ENCODE results near the gene IGF2BP2. TPM values are rescaled to one million over a fixed set of nuclear protein-coding genes. Genes with fewer than 3 reads are reported as not detected.

The IGF2BP2 gene
- total and polyA plus RNA-seq, 2 of the 8 experiments (the other 6 are each of a cell fraction or from before 2014, with no cell fraction given) = 7.4 to 121 TPM

GRCh38 chr3:185632996-185633395 lies 191.8 kb downstream of the IGF2BP2 start:
- Histone ChIP-seq H3K14ac (ENCODE audit: insufficient read length) (no peak overlapping the region), H2BK120ac (replicated peaks; ENCODE audit: low read depth, low read length) (no peak overlapping the region), H2BK12ac (ENCODE audit: low read depth, low read length) (no peak overlapping the region), H3K56ac (replicated peaks; ENCODE audit: insufficient read length, low read depth, low read length) (no peak overlapping the region), H4K91ac (replicated peaks; ENCODE audit: insufficient read length, low read length) (no peak overlapping the region), H3K4ac (replicated peaks; ENCODE audit: insufficient read length, low read depth, low read length) (no peak overlapping the region), H3K9me3 (ENCODE audit: insufficient read depth in 2 of 2, low read depth in 1 of 2, low read length in 1 of 2) (no peaks in the 10 kb centered on the region), H3K4me1 (replicated peaks in 1 of 4; ENCODE audit: control insufficient read depth in 3 of 4, insufficient read depth in 4 of 4, low read length in 3 of 4) (no peaks in the 10 kb centered on the region), H2AK5ac (ENCODE audit: low read depth, low read length) (no peak overlapping the region), H3K79me1 (ENCODE audit: low read depth, low read length) (no peaks in the 10 kb centered on the region; the same call in 1 of the 2 replicates), H4K5ac (ENCODE audit: insufficient read length, low read depth, low read length) (no peak overlapping the region), H3K4me2 (ENCODE audit: insufficient read depth in 1 of 2, low read depth in 2 of 2, low read length in 2 of 2) (no peak overlapping the region), H2AFZ (ENCODE audit: low read length) (no peak overlapping the region), H3K27ac (ENCODE audit: low read depth, low read length) (no peak overlapping the region), H3K27me3 (replicated peaks in 1 of 4; ENCODE audit: control insufficient read depth in 3 of 4, extremely low read depth in 1 of 4, insufficient read depth in 3 of 4, low read length in 3 of 4) (no peaks in the 10 kb centered on the region; a peak in 1 of 7 replicates), H3K23ac (ENCODE audit: insufficient read length) (no peak overlapping the region), H2BK15ac (ENCODE audit: low read length) (no peak overlapping the region), H3K79me2 (ENCODE audit: control insufficient read depth in 1 of 2, insufficient read depth in 2 of 2, low read length in 2 of 2) (no peaks in the 10 kb centered on the region), H3K23me2 (ENCODE audit: low read depth, low read length) (no peaks in the 10 kb centered on the region), H2BK5ac (ENCODE audit: low read depth, low read length) (no peak overlapping the region), H3K9ac (replicated peaks in 1 of 4; ENCODE audit: extremely low read depth in 1 of 4, low read depth in 3 of 4, low read length in 3 of 4) (no peak overlapping the region), H4K20me1 (replicated peaks in 1 of 2; ENCODE audit: control insufficient read depth in 1 of 2, insufficient read depth in 2 of 2, low read length in 2 of 2) (peaks cover 0 to 2% of the 10 kb centered on the region in 2 experiments), H3K36me3 (ENCODE audit: control insufficient read depth in 2 of 4, insufficient read depth in 4 of 4, low read length in 3 of 4) (peaks cover 12 to 36% (median 22%) of the 10 kb centered on the region in 4 experiments; a peak in 7 of 8 replicates), H4K8ac (ENCODE audit: extremely low read depth, insufficient read depth, low read length) (no peak overlapping the region), H2BK20ac (ENCODE audit: low read length) (no peak overlapping the region), H3K18ac (ENCODE audit: extremely low read depth, low read length) (no peak overlapping the region), H3K4me3 (ENCODE audit: extremely low read depth in 1 of 4, insufficient read depth in 2 of 4, low read depth in 3 of 4, low read length in 4 of 4) (no peak overlapping the region)
- no peak for FAIRE-seq
- ChIA-PET CTCF (ENCODE audit: partially characterized antibody) (interaction anchor here (1.0 to 1.8 kb wide), 3 partner anchors 10 to 274 kb away, joined by 3 to 4 read pairs (median 3); no protein-coding TSS in a partner anchor), POLR2A (ENCODE audit: partially characterized antibody) (interaction anchor here (0.7 to 2.2 kb wide), 9 partner anchors 9 to 58 kb away, joined by 3 to 8 read pairs (median 5); partner anchors contain the start of gene SENP2)
- WGBS, 2 experiments (ENCODE audit: extremely low coverage in 1 of 2, insufficient coverage in 1 of 2, insufficient read length in 1 of 2, insufficient replicate concordance in 2 of 2, low coverage in 1 of 2, low lambda C conversion rate in 2 of 2, missing lambda C conversion rate in 1 of 2) = 94% methylated on average over 4 of the region's 4 CpGs; no CpG with 5 or more reads in 1 of the 2 experiments
- no peak for TF ChIP-seq RFX5 (IDR thresholded peaks at IDR 0.05; ENCODE audit: borderline replicate concordance, low read depth, low read length)
- no peak for TF ChIP-seq SP1 (IDR thresholded peaks at IDR 0.05; ENCODE audit: low read depth, low read length)
- no peak for TF ChIP-seq GABPA (IDR thresholded peaks at IDR 0.05; ENCODE audit: borderline replicate concordance, insufficient read depth, low read length)
- TF ChIP-seq PHF8 (conservative IDR thresholded peaks at IDR 0.05; ENCODE audit: low read depth, low read length) = no peak
- TF ChIP-seq CHD1 (IDR thresholded peaks at IDR 0.05; ENCODE audit: low read depth, low read length) = no peak
- TF ChIP-seq CTCF (IDR thresholded peaks at IDR 0.05; ENCODE audit: control extremely low read depth in 1 of 3, insufficient read depth in 1 of 3, low read depth in 1 of 3, low read length in 3 of 3) = no peak
- no peak for TF ChIP-seq MAFK (IDR thresholded peaks at IDR 0.05; ENCODE audit: low read depth, low read length)
- DNase-seq (ENCODE audit: low read depth in 1 of 2, low spot score in 2 of 2) = no peak

Data from H1 (cell line).